ENCODE data around the gene CLEC10A.

The CLEC10A gene

GRCh38 chr17:7038025-7038862, 41.8 kb downstream of the CLEC10A start:
- no peak for DNase-seq

GRCh38 chr17:7035591-7036368, 44.3 kb downstream of the CLEC10A start, which contains the start of gene SLC16A13:
TSS of gene SLC16A13 (plus strand) at chr17:7036015. CDS start at chr17:7036383, 368 bp downstream.
- DNase-seq: peak; percentile 99

- no peak for DNase-seq
Measured at GRCh38 chr17:7034955-7035590, 45.0 kb downstream of the CLEC10A start.

GRCh38 chr17:7029659-7030058, 50.4 kb downstream of the CLEC10A start:
- no peak for DNase-seq

GRCh38 chr17:7029096-7029495, 51.0 kb downstream of the CLEC10A start:
- DNase-seq: no peak

GRCh38 chr17:7027335-7027734, 52.7 kb downstream of the CLEC10A start:
- DNase-seq: no peak

GRCh38 chr17:7026471-7027115, 53.5 kb downstream of the CLEC10A start:
- DNase-seq: no peak

- no peak for DNase-seq
Measured at GRCh38 chr17:7025245-7025644, 54.8 kb downstream of the CLEC10A start.

Data from SHP77 (cell line).